ENCODE measurements around the gene TSSK2.
"Not testable (repeated sequence)": the region's sequence is repeated elsewhere in the genome, so short reads cannot be mapped to it uniquely, and the experiment has no call there.

The TSSK2 gene

GRCh38 chr22:19146215-19146968 is 15.3 kb downstream of the TSSK2 start:
- no peak for DNase-seq

DNA sequence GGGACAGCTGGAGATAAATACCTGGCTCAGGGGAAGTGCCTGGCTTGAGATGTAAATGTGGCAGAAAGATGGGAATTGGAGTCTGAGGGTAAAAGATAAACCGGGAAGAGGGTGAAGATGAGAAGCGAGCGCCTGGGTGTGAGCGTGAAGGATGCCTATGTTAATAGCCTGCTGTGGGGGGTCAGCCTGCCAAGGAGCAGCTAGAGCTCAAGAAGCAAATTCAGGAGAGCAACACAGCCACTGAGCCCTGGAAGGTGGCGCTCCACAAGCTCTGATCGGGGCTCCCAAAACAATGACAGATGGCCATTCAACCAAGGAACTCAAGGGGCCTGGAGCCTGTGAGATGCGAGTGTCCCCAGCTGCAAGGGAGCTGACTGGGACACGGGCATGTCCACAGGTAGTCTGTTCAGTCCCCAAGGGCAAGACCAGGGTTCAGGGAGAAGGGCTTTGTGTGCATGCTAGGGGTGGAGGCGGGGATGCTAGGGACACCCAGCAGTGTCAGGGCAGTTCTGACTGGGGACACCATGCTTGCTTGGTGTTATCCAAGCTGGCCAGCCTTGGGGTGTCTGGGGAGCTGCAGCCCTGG is 16.2 kb downstream of the TSSK2 start:
- DNase-seq, result no peak

DNA sequence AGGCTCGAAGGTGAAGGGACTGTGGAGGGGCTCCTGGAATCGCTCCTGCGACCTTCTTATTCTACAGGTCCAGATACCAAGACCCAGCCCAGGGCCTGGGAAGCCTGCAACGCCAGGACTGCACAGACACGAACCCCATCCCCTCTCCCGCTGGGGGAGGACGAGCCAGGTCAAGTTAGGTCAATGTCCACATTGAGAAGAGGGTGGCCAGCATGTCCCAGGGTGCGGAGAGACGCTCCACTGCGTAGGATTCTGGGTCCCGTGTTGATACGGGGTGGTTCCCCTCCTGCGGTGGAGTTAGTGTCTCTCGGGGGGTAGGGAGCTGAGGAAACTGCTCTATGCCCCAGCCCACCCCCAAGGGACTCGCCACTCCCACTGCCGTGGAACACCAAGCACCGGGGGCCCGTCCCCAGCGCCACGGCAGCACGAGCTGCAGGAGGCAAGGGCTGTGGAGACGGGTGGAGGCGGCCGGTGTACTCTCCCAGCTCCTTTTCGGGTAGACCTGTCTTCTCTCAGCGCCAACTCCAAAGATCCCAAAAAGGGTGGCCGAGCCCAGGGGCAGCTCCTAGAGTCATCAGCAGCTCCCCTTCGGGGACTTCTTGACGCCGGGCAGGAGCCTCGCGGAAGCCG is 17.4 kb downstream of the TSSK2 start:
- DNase-seq, result no peak

GRCh38 chr22:19149047-19149883 is 18.2 kb downstream of the TSSK2 start:
- DNase-seq, result no peak

DNA sequence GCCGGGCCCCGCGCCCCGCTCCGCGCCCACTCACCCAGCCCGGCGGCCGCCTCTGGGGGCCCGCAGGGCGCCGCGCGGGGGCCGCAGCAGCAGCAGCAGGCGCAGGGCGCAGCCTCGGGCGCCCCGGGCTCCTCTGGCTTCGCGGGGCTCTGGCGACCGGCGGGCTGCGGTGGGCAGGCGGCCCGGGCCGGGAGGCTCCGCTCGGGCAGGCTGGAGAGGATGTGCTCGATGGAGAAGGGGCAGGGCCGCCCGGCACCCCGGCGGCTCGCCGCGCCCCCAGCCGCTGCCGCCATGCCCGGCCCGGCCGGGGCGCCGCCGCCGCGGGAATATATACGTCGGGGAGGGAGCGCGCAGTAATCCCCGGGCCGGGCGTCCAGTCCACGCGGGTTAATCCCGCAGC is 18.9 kb downstream of the TSSK2 start, which contains the start of gene GSC2:
GSC2 (minus strand) TSS at position 302 of the 400 bp plus-strand sequence; CDS start at position 293, 9 bp downstream.
- DNase-seq, result no peak

DNA sequence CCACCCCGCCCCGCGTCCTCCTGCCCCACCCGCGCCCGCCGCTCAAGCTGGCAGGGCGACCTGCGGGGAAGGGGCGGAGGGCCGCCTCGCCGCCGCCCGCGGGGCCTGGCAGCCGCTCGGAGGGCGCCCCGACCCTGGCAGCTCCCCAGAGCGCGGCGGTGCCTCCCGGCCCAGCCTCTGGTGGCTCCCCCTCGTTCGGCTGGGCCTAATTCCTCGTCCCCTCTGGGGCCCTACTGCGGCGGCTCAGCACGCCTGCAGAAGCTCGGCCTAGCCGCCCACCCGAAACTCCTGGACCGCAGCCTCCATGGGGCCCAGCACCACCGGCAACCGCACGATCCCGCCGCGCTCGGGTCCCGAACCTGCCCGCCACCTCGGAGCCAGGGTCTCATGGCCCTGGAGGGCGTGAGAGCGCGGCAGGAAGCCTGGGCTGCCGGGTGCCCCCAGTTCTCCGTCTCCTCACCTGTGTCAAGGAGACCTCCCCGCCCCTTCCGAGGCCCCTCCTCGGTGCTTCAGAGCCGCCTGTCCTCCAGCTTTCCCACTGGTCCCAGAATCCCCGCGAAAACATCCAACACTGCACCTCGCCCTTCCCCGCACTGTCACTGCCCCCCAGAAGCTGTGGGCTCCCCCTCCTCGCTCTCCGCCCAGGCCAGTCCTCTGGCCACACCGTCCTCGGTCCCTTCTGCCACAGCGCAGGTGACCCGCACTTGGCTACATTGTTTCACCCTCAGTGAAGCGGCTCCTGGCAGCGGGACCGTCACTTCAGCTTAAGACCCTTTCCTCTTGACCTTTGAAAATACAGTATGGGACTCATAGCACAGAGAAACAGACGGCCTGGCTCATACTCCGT is 19.6 kb downstream of the TSSK2 start:
- no peak for DNase-seq

DNA sequence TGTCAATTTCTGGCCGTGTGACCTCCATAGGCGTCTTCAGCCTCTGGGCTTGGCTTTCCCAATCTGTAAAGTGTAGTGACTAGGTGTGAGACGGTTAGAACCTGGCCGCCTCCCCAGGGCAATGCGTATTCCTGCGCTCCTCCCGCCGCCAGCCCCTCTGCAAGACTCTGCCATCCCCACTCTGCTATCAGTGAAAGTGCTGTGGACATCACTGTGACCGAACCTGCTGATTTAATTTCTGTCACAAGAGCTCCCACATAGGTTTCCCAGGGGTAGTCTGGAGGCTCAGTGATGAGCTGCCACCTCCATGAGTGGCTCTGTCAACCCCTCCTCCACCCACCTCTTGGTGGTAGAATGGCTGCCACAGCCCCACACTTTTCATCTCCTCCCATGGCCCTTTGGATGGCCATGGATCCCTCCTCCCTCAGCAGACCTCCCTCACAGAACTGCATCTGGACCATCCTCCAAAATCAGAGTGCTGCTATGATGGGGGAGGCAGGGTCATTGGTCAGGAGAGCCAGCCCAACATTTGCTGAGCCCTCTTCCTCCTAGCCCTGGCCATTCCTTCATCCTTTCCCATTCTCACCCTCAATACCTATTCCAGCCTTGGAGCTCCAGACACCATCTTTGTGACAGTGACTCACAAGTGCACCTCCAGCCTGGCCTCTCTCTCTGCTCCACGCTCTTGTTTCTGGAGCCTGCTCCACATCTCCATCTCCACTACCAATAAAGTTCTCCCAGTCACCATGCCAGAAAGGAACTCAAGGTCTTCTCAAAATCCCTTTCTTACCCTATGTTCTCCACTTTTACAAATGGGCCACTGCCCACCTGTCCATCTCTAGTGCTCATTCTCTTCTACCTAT is 20.5 kb downstream of the TSSK2 start:
- DNase-seq, result no peak

DNA sequence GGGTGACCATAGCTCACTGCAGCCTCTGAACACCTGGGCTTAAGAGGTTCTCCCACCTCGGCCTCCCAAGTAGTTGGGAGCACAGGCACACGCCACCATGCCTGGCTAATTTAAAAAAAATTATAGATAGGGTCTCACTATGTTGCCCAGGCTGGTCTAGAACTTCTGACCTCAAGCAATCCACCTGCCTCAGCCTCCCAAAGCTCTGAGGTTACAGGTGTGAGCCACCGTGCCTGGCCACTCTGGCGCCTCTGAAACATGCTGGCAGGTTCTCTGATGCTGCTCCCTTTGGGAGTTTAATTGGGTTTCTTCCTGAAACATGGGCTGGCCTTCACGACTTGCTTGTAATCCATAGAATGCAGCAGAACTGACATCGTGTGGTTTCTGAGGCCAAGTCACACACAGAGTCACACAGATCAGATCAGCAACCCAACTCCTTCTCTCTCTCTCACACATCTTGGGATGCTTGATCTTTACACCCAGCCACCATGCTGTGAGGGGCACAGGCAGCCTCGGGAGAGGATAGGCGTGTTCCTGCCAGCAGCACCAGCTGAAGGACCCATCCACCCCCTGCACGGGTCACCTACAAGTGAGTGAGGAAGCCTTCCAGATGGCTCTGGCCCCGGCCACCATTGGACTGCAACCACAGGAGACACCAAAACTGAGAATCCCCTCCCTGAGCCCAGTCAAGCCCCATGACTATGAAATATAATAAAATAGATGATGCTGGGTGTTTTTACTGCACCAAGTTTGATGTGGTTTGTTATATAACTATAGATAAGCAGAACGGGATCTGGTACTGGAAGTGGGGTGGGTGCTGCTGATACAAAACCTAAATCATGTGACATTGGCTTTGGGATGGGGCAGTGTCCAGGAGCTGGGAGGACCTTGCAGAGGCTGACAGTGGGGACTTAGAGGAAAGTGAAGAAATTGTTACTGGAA is 22.1 kb downstream of the TSSK2 start:
- no peak for DNase-seq

- DNase-seq, result not testable (repeated sequence)
Measured at GRCh38 chr22:19156109-19156508, 25.0 kb downstream of the TSSK2 start.

GRCh38 chr22:19158649-19159048 is 27.5 kb downstream of the TSSK2 start:
- DNase-seq, result not testable (repeated sequence)

DNA sequence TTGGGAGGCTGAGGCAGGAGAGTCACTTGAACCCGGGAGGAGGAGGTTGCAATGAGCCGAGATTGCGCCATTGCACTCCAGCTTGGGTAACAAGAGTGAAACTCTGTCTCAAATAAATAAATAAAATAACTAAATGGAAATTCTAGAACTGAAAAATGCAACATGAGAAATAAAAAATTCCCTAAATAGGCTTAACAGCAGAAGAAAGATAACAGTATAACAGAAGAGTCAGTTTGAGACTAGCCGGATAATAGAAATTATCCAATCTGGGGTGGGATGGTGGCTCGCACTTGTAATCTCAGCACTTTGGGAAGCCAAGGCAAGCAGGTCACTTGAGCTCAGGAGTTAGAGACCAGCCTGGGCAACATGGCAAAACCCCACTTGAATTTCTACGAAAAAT is 33.3 kb downstream of the TSSK2 start:
- DNase-seq, result no peak

- DNase-seq, result no peak
Measured at GRCh38 chr22:19166421-19166820, 35.3 kb downstream of the TSSK2 start.

DNA sequence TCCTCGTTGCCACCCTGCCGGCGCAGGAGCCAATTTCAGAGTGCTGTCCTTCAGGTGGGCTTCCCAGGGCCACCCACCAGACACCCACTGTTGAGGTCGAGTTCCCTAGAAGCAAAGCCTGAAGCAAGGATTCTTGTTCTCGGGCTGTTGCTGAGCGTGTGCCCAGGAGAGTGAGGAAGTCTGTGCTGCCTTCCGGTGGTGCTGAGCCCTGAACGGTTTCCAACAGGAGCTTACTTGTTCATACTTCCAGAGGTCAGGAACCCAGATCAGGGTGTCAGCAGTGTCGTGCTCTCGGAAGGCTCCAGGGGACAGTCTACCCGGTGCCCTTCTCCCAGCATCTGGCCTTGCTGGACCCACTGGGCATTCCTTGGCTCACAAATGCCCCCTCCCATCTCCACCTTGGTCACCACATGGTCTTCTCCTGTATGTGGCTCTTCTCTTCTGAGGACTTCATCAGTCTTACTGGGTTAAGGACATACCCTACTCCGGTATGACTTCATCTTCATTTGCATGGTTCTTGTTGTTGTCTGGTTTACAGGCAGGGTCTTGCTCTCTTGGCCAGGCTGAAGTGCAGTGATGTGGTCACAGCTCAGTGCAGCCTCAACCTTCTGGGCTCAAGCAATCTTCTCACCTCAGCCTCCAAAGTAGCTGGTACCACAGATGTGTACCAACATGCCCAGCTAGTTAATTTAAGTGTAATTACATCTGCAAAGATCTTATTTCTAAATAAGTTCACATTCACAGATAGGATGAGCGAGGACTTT is 36.2 kb downstream of the TSSK2 start:
- no peak for DNase-seq

DNA sequence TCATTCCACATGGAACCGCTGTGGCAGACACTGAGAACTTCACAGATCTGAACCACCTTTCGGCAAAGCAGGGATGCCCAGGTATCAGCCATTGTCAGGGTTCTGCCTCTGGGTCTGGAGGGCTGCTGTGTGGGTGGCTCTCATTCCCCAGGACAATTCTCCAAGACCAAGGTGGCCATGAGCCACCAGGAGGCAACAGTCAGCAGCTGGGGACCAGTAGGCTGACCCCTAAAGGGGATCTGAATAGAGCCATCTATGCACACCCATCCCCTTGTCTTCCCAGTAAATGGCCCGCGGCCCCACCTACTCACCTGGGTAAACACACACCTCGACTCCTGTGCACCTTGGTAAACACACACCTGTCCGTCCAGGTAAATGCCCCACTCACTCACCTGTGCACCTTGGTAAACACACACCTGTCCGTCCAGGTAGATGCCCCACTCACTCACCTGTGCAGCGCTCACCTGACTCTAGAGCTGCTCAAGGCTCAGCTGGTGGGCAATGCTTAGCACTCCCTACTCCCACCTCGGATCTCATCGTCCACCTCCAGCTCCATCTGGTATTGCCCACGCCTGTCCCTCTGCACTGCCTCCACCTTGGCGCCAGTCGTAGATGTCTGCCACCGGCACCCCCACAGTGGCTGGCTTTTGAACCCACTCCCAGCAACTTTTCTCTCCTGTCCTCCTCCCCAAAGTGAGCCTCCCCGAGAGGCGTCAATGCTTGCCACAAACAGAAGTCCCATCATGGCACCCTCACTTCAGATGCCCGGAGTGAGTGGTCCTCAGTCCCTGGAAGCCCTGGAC is 37.2 kb downstream of the TSSK2 start:
- no peak for DNase-seq

GRCh38 chr22:19169002-19169946 is 38.2 kb downstream of the TSSK2 start:
- DNase-seq, result no peak

GRCh38 chr22:19169947-19170318 is 38.8 kb downstream of the TSSK2 start:
- DNase-seq, result no peak

All from kidney glomerular epithelial cell (primary cell).